Keratinocyte (primary cell): Measurements from ENCODE around the gene CTNND1. TPM values are rescaled to one million over a fixed set of nuclear protein-coding genes. Genes with fewer than 3 reads are reported as not detected.

Experiments used
- DNase-seq: peaks from one replicate; pipeline ENCODE4 v3.0.0-alpha.2; 2011; ENCODE audit warnings: low read depth, missing footprints, low spot score
- FAIRE-seq: peaks from 2 replicates; lab custom pipeline; 2011; peaks lifted over from hg19 to GRCh38; lab: Jason Lieb, UNC
- H2AFZ ChIP-seq: 2 replicates; pipeline ENCODE4 v1.6.0; 2012; ENCODE audit warnings: low read length, control low read depth, inconsistent platforms; ENCODE audit not compliant: control insufficient read depth
- H3K27ac ChIP-seq: 2 replicates; pipeline ENCODE4 v1.5.1; 2011; ENCODE audit warnings: low read length; ENCODE audit not compliant: control insufficient read depth, insufficient read depth
- H3K27me3 ChIP-seq: 3 replicates; pipeline ENCODE4 v1.6.0; 2011; ENCODE audit warnings: low read length; ENCODE audit not compliant: control insufficient read depth, insufficient read depth; ENCODE audit errors: extremely low read depth
- H3K36me3 ChIP-seq, 2 experiments: 2 replicates in 1 of 2; 3 replicates in 1 of 2; pipeline ENCODE4 v1.5.1; 2011; ENCODE audit warnings: low read length in 2 of 2, mild to moderate bottlenecking in 1 of 2; ENCODE audit not compliant: control insufficient read depth in 2 of 2, insufficient read depth in 2 of 2; ENCODE audit errors: extremely low read depth in 1 of 2
- H3K4me1 ChIP-seq: 3 replicates; pipeline ENCODE4 v1.5.1; 2011; ENCODE audit warnings: low read length; ENCODE audit not compliant: control insufficient read depth, insufficient read depth; ENCODE audit errors: extremely low read depth
- H3K4me2 ChIP-seq: 3 replicates; pipeline ENCODE4 v1.6.0; 2011; ENCODE audit warnings: low read depth, low read length; ENCODE audit not compliant: control insufficient read depth, insufficient read depth; ENCODE audit errors: extremely low read depth
- H3K4me3 ChIP-seq, 3 experiments: fragments of 200-600 bp in 1 of 3; sonication (generic) in 1 of 3; 2 replicates in 2 of 3; 3 replicates in 1 of 3; pipeline ENCODE4 v1.5.1; 2011 to 2016; ENCODE audit warnings: low read length in 3 of 3, mild to moderate bottlenecking in 3 of 3, control low read depth in 2 of 3, inconsistent platforms in 1 of 3, low read depth in 1 of 3, mixed read lengths in 1 of 3, mixed run types in 1 of 3, moderate library complexity in 1 of 3; ENCODE audit not compliant: control insufficient read depth in 2 of 3, insufficient read depth in 2 of 3; ENCODE audit errors: extremely low read depth in 1 of 3
- H3K79me2 ChIP-seq: 2 replicates; pipeline ENCODE4 v1.6.0; 2012; ENCODE audit warnings: low read length; ENCODE audit not compliant: control insufficient read depth, insufficient read depth
- H3K9ac ChIP-seq: 3 replicates; pipeline ENCODE4 v1.6.0; 2011; ENCODE audit warnings: low read length; ENCODE audit not compliant: control insufficient read depth, insufficient read depth; ENCODE audit errors: extremely low read depth
- H3K9me1 ChIP-seq: 3 replicates; pipeline ENCODE4 v1.6.0; 2011; ENCODE audit warnings: low read length; ENCODE audit not compliant: control insufficient read depth, insufficient read depth; ENCODE audit errors: extremely low read depth
- H3K9me3 ChIP-seq: 2 replicates; pipeline ENCODE4 v1.5.1; 2012; ENCODE audit warnings: low read depth, low read length; ENCODE audit not compliant: control insufficient read depth
- H4K20me1 ChIP-seq: 3 replicates; pipeline ENCODE4 v1.6.0; 2011; ENCODE audit warnings: low read length; ENCODE audit not compliant: control insufficient read depth, insufficient read depth; ENCODE audit errors: extremely low read depth
- EZH2 ChIP-seq: IDR thresholded peaks from one replicate; pipeline ENCODE4 v1.6.1; 2012; ENCODE audit warnings: inconsistent platforms, mild to moderate bottlenecking, low read length, moderate library complexity
- dilution Hi-C: fragments of 300-500 bp; cut with MboI; formaldehyde crosslinking; loops from one replicate; pipeline ENCODE4 v1.7.0; 2020; ENCODE audit warnings: low sequenced_read_pairs; ENCODE audit not compliant: extremely low pct_ligation_motif_present
- polyA plus RNA-seq, 5 experiments: library from polyadenylated mRNA; depleted of rRNA in 3 of 5; stranded (reverse) in 3 of 5; stranded (forward) in 1 of 5; unstranded in 1 of 5; fragments of >200 nt; gene quantifications; 1 replicate in 1 of 5; 2 replicates in 3 of 5; 3 replicates in 1 of 5; pipeline versions ENCODE4 v1.2.1 to v1.2.3, GENCODE V29; 2011 to 2012; ENCODE audit warnings: missing spikeins in 2 of 5, low read depth in 1 of 5, low replicate concordance in 1 of 5
- TF ChIP-seq, protein P1 (sequence below), 3 experiments: IDR thresholded peaks in 1 of 3; conservative IDR thresholded peaks in 1 of 3; optimal IDR thresholded peaks in 1 of 3; 2 replicates in 2 of 3; 3 replicates in 1 of 3; pipeline versions ENCODE3 to v1.5.1; 2011; ENCODE audit warnings: low read length in 3 of 3, mild to moderate bottlenecking in 3 of 3, moderate library complexity in 2 of 3, control low read depth in 1 of 3, inconsistent platforms in 1 of 3; ENCODE audit not compliant: insufficient read depth in 2 of 3; ENCODE audit errors: extremely low read depth in 1 of 3

CTNND1 gene
- polyA plus RNA-seq, 1 donor (not counting 4 experiments of a cell fraction or from before 2014, with no cell fraction given), result 144 TPM

DNA sequence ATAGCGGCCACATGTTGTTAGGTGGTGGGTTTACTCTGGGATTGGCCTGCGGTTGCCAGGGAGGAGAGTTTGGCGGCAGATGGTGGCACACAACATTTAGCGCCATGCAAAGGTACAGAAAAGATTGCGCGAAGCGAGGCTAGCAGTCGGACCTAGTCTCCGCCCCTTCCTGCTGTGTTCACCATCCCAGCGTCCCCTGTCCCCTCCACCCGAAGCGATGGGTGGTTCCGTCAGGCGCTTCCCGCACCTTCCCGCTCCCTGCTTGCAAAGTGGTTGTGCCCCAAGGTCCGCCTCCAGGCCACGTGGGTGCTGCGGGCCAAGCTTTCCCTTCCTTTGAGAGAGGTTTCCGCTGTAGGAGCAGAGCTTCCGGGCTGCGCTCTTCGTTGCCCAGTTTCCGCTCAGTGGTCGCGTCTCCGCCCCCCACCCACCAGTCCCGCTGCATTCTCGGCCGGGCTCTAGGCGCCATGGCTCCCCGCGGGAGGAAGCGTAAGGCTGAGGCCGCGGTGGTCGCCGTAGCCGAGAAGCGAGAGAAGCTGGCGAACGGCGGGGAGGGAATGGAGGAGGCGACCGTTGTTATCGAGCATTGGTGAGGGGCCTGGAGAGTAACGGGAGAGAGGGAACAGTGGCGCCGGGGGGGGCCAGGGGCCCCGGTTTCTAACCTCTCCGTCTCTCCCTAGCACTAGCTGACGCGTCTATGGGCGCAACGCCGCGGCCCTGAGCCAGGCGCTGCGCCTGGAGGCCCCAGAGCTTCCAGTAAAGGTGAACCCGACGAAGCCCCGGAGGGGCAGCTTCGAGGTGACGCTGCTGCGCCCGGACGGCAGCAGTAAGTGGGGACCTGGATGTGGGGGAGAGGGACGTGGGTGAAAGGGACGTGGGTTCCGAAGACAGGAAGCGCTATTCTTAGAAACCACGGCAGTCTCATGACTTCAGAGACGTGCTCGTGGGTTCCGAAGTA is 20.2 kb upstream of the CTNND1 start, which contains the start of gene SELENOH:
Gene SELENOH (plus strand): TSS at position 360 of the 955 bp plus-strand sequence. CDS start 105 bp downstream, at position 465.
- peak within 1 kb of the TSS; percentile 90 for H3K27ac ChIP-seq
- TF ChIP-seq, protein P1, sequence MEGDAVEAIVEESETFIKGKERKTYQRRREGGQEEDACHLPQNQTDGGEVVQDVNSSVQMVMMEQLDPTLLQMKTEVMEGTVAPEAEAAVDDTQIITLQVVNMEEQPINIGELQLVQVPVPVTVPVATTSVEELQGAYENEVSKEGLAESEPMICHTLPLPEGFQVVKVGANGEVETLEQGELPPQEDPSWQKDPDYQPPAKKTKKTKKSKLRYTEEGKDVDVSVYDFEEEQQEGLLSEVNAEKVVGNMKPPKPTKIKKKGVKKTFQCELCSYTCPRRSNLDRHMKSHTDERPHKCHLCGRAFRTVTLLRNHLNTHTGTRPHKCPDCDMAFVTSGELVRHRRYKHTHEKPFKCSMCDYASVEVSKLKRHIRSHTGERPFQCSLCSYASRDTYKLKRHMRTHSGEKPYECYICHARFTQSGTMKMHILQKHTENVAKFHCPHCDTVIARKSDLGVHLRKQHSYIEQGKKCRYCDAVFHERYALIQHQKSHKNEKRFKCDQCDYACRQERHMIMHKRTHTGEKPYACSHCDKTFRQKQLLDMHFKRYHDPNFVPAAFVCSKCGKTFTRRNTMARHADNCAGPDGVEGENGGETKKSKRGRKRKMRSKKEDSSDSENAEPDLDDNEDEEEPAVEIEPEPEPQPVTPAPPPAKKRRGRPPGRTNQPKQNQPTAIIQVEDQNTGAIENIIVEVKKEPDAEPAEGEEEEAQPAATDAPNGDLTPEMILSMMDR (optimal IDR thresholded peaks at IDR 0.05 in 1 of 3, IDR thresholded peaks at IDR 0.05 in 1 of 3, conservative IDR thresholded peaks at IDR 0.05 in 1 of 3; ENCODE audit: extremely low read depth in 1 of 3, insufficient read depth in 2 of 3, low read length in 3 of 3), result no peak
- no peak for TF ChIP-seq EZH2
- FAIRE-seq (peak; percentile 13), DNase-seq (peak; percentile 74)
- H3K9me3 ChIP-seq, result no peaks in the 10 kb centered on the region
- peak within 1 kb of the TSS; percentile 96 for H3K9ac ChIP-seq
- H4K20me1 ChIP-seq, result no peaks in the 10 kb centered on the region
- no peaks in the 10 kb centered on the region for H3K9me1 ChIP-seq
- H3K4me1 ChIP-seq, result peaks cover 8% of the 10 kb centered on the region
- peak within 1 kb of the TSS; percentile 71 to 97 (median 80) for H3K4me3 ChIP-seq
- peaks cover 16% of the 10 kb centered on the region for H3K79me2 ChIP-seq
- H3K36me3 ChIP-seq, result peaks cover 16 to 21% of the 10 kb centered on the region in 2 experiments
- H3K27me3 ChIP-seq, result no peaks in the 10 kb centered on the region
- dilution Hi-C loops, result no loop called here
- H2AFZ ChIP-seq, result peak within 1 kb of the TSS; percentile 77
- H3K4me2 ChIP-seq, result peak within 1 kb of the TSS; percentile 89

DNA sequence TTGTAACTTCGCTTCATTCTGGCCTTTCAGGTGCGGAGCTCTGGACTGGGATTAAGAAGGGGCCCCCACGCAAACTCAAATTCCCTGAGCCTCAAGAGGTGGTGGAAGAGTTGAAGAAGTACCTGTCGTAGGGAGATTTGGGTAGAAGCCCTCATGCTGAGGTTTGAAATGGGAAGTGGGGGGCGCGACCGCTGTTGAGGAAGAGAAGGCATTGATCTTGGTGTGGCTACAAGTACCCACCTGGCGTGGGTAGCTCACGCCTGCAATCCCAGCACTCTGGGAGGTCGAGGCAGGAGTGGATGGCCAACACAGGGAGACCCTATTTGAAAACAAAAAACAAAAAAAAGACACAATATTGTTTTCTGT is 19.5 kb upstream of the CTNND1 start:
- H3K27ac ChIP-seq, result peak overlapping the region; percentile 90
- peak overlapping the region; percentile 77 for H2AFZ ChIP-seq
- H3K4me1 ChIP-seq, result peaks cover 8% of the 10 kb centered on the region
- no peaks in the 10 kb centered on the region for H3K27me3 ChIP-seq
- H3K4me3 ChIP-seq, result peak overlapping the region; percentile 71 to 97 (median 80)
- DNase-seq (no peak), FAIRE-seq (no peak)
- H3K36me3 ChIP-seq, result peaks cover 16 to 21% of the 10 kb centered on the region in 2 experiments
- H3K4me2 ChIP-seq, result peak overlapping the region; percentile 89
- no peaks in the 10 kb centered on the region for H3K9me3 ChIP-seq
- no peaks in the 10 kb centered on the region for H3K9me1 ChIP-seq
- dilution Hi-C loops, result no loop called here
- no peaks in the 10 kb centered on the region for H4K20me1 ChIP-seq
- peak overlapping the region; percentile 96 for H3K9ac ChIP-seq
- H3K79me2 ChIP-seq, result peaks cover 16% of the 10 kb centered on the region
- TF ChIP-seq, protein P1 (optimal IDR thresholded peaks at IDR 0.05 in 1 of 3, IDR thresholded peaks at IDR 0.05 in 1 of 3, conservative IDR thresholded peaks at IDR 0.05 in 1 of 3; ENCODE audit: extremely low read depth in 1 of 3, insufficient read depth in 2 of 3, low read length in 3 of 3), result no peak
- TF ChIP-seq EZH2, result no peak
